ENCODE data around the gene CTIF. TPM values are rescaled to one million over a fixed set of nuclear protein-coding genes. Genes with fewer than 3 reads are reported as not detected.

Gene CTIF
- total and polyA plus RNA-seq, 11 donors = 21.2 to 93.0 (median 68.0) TPM

GRCh38 chr18:48709371-48710062 lies 170.7 kb downstream of the CTIF start:
- Histone ChIP-seq H3K9me3 (no peaks in the 10 kb centered on the region), H3K27ac (peak overlapping the region; percentile 37 to 93 (median 72)), H3K4me1 (peaks cover 2 to 71% (median 49%) of the 10 kb centered on the region in 12 donors), H3K4me3 (no peak overlapping the region), H3K36me3 (no peaks in the 10 kb centered on the region), H3K27me3 (no peaks in the 10 kb centered on the region)
- peak; percentile 21 to 55 (median 36) for ATAC-seq
- TF ChIP-seq POLR2A (IDR thresholded peaks at IDR 0.05) = no peak
- TF ChIP-seq, protein P1, sequence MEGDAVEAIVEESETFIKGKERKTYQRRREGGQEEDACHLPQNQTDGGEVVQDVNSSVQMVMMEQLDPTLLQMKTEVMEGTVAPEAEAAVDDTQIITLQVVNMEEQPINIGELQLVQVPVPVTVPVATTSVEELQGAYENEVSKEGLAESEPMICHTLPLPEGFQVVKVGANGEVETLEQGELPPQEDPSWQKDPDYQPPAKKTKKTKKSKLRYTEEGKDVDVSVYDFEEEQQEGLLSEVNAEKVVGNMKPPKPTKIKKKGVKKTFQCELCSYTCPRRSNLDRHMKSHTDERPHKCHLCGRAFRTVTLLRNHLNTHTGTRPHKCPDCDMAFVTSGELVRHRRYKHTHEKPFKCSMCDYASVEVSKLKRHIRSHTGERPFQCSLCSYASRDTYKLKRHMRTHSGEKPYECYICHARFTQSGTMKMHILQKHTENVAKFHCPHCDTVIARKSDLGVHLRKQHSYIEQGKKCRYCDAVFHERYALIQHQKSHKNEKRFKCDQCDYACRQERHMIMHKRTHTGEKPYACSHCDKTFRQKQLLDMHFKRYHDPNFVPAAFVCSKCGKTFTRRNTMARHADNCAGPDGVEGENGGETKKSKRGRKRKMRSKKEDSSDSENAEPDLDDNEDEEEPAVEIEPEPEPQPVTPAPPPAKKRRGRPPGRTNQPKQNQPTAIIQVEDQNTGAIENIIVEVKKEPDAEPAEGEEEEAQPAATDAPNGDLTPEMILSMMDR (IDR thresholded peaks at IDR 0.05) = peak in 3 of 12 donors; percentile 12 to 27 (median 22)
- intact Hi-C loops (cut with DNase I) = loop anchor here in 7 of 10 donors (1.0 to 10.0 kb wide), 11 partner anchors 28 to 465 kb away; partner anchors contain the start of gene SMAD7 (in 1 of the 7)
- peak in 4 of 5 donors; percentile 66 to 70 (median 69) for DNase-seq
- 59 to 72% (median 65%) methylated on average over 12 of the region's 12 CpGs for WGBS, 4 donors

- WGBS, 4 donors = 62 to 69% (median 66%) methylated on average over 10 to 15 of the region's 15 CpGs
- no peaks in the 10 kb centered on the region for H3K9me3 ChIP-seq
- no peak overlapping the region for H3K4me3 ChIP-seq
- TF ChIP-seq, protein P1 (IDR thresholded peaks at IDR 0.05) = peak; percentile 30 to 75 (median 60)
- no peak for TF ChIP-seq POLR2A (IDR thresholded peaks at IDR 0.05)
- H3K4me1 ChIP-seq = peaks cover 2 to 86% (median 49%) of the 10 kb centered on the region in 12 donors
- no peaks in the 10 kb centered on the region for H3K27me3 ChIP-seq
- peak overlapping the region in 7 of 12 donors; percentile 16 to 93 (median 64) for H3K27ac ChIP-seq
- no peaks in the 10 kb centered on the region for H3K36me3 ChIP-seq
- ATAC-seq (peak in 3 of 4 donors; percentile 53 to 61 (median 60)), DNase-seq (peak; percentile 44 to 67 (median 59))
- intact Hi-C loops (cut with DNase I) = loop anchor here in 7 of 10 donors (2.0 to 10.0 kb wide), 12 partner anchors 53 to 463 kb away; partner anchors contain the start of gene SMAD7 (in 2 of the 7)
These were observed 173.0 kb downstream of the CTIF start for GRCh38 chr18:48711651-48712486.

DNA sequence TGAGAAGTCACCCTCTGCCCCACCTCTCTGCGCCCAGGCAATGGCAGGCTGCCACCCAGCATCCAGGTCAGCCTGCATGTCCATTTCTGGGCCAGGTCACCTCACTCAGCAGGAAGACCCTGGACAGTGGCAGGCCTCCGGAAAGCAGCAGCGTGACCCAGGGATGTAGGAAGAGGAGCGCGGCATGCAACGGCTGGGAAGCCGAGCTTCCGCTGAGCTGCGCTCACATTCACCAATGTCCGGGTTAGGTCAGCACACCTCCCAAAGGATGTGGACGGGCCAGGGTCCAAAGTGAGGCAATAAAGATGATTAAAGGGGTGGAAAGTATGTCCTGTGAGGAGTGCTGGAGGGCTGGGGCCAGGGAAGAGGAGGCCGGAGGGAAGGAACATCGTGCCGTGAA lies 174.5 kb downstream of the CTIF start:
- no peak for TF ChIP-seq POLR2A (IDR thresholded peaks at IDR 0.05)
- TF ChIP-seq, protein P1 (IDR thresholded peaks at IDR 0.05) = no peak
- H3K27ac ChIP-seq = peak overlapping the region; percentile 15 to 79 (median 64)
- H3K9me3 ChIP-seq = no peaks in the 10 kb centered on the region
- H3K36me3 ChIP-seq = peaks cover 0 to 2% (median 0%) of the 10 kb centered on the region in 9 donors
- ATAC-seq = peak; percentile 45 to 75 (median 70)
- H3K27me3 ChIP-seq = no peaks in the 10 kb centered on the region
- no peak overlapping the region for H3K4me3 ChIP-seq
- peaks cover 2 to 82% (median 47%) of the 10 kb centered on the region in 12 donors for H3K4me1 ChIP-seq
- 51 to 63% (median 60%) methylated on average over 13 to 14 of the region's 14 CpGs for WGBS, 4 donors
- DNase-seq = peak; percentile 64 to 72 (median 68)
- intact Hi-C loops (cut with DNase I) = loop anchor here in 7 of 10 donors (2.0 to 10.0 kb wide), 12 partner anchors 51 to 461 kb away; partner anchors contain the start of gene SMAD7 (in 2 of the 7)

All from heart left ventricle (tissue), 16 donors.